HG03571 (cell line): Measurements from ENCODE around the gene DES.

Experiments
- ATAC-seq: cut with Tn5 transposase; IDR thresholded peaks from one replicate; pipeline ENCODE4 v1.9.1; 2021; ENCODE audit not compliant: unreplicated experiment

Gene DES

GRCh38 chr2:219452361-219453317 lies 34.5 kb downstream of the DES start:
- ATAC-seq: no peak

GRCh38 chr2:219453671-219454590 lies 35.8 kb downstream of the DES start:
- ATAC-seq: no peak

- ATAC-seq: no peak
Observed at GRCh38 chr2:219455581-219455980, 37.4 kb downstream of the DES start.

- no peak for ATAC-seq
Observed at GRCh38 chr2:219457784-219458369, 39.7 kb downstream of the DES start.

GRCh38 chr2:219458996-219459395 lies 40.8 kb downstream of the DES start:
- no peak for ATAC-seq

GRCh38 chr2:219459460-219460311 lies 41.5 kb downstream of the DES start:
- no peak for ATAC-seq

- ATAC-seq: no peak
Observed at GRCh38 chr2:219460424-219460926, 42.3 kb downstream of the DES start.

- no peak for ATAC-seq
Observed at GRCh38 chr2:219461047-219461514, 42.9 kb downstream of the DES start.

GRCh38 chr2:219461669-219462068 lies 43.5 kb downstream of the DES start:
- no peak for ATAC-seq

GRCh38 chr2:219462349-219462748 lies 44.2 kb downstream of the DES start:
- ATAC-seq: no peak

- no peak for ATAC-seq
Observed at GRCh38 chr2:219464286-219465032, 46.3 kb downstream of the DES start.

- no peak for ATAC-seq
Observed at GRCh38 chr2:219465659-219466561, 47.7 kb downstream of the DES start.

- ATAC-seq: no peak
Observed at GRCh38 chr2:219466816-219467735, 48.9 kb downstream of the DES start.

- no peak for ATAC-seq
Observed at GRCh38 chr2:219467736-219468075, 49.5 kb downstream of the DES start.

GRCh38 chr2:219468410-219469185 lies 50.4 kb downstream of the DES start:
- ATAC-seq: no peak

GRCh38 chr2:219469186-219469724 lies 51.1 kb downstream of the DES start:
- ATAC-seq: no peak
